ENCODE measurements around the gene CXCL16.
"Not testable (repeated sequence)": the region's sequence is repeated elsewhere in the genome, so short reads cannot be mapped to it uniquely, and the experiment has no call there.

DNA sequence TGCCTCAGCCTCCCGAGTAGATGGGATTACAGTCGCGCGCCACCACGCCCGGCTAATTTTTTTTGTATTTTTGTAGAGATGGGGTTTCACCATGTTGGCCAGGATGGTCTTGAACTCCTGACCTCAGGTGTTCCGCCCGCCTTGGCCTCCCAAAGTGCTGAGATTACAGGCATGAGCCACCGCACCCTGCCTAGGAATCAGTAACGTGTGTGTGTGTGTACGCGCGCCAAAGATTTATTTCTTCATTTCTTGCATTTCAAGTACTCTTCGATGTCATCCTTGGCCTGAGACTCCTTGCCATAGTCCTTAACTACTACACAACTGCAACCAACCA, 35.2 kb downstream of the CXCL16 start:
- TF ChIP-seq, protein P1, sequence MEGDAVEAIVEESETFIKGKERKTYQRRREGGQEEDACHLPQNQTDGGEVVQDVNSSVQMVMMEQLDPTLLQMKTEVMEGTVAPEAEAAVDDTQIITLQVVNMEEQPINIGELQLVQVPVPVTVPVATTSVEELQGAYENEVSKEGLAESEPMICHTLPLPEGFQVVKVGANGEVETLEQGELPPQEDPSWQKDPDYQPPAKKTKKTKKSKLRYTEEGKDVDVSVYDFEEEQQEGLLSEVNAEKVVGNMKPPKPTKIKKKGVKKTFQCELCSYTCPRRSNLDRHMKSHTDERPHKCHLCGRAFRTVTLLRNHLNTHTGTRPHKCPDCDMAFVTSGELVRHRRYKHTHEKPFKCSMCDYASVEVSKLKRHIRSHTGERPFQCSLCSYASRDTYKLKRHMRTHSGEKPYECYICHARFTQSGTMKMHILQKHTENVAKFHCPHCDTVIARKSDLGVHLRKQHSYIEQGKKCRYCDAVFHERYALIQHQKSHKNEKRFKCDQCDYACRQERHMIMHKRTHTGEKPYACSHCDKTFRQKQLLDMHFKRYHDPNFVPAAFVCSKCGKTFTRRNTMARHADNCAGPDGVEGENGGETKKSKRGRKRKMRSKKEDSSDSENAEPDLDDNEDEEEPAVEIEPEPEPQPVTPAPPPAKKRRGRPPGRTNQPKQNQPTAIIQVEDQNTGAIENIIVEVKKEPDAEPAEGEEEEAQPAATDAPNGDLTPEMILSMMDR (IDR thresholded peaks at IDR 0.05), result not testable (repeated sequence)
- not testable (repeated sequence) for TF ChIP-seq POLR2A (IDR thresholded peaks at IDR 0.05)
